HG03457 (cell line): ENCODE data around the gene PLB1.

Source experiments
- ATAC-seq: cut with Tn5 transposase; IDR thresholded peaks from one replicate; pipeline ENCODE4 v1.9.1; 2021; ENCODE audit warnings: moderate number of reproducible peaks; ENCODE audit not compliant: unreplicated experiment

PLB1 gene

GRCh38 chr2:28624793-28625701 is 129.2 kb downstream of the PLB1 start:
- no peak for ATAC-seq

GRCh38 chr2:28626376-28626775 is 130.5 kb downstream of the PLB1 start:
- ATAC-seq: no peak

- ATAC-seq: no peak
Measured at GRCh38 chr2:28626891-28627421, 131.1 kb downstream of the PLB1 start.

- ATAC-seq: no peak
Measured at GRCh38 chr2:28627722-28628480, 132.0 kb downstream of the PLB1 start.

GRCh38 chr2:28628506-28628905 is 132.6 kb downstream of the PLB1 start:
- ATAC-seq: no peak

- ATAC-seq: no peak
Measured at GRCh38 chr2:28628987-28629386, 133.1 kb downstream of the PLB1 start.

- no peak for ATAC-seq
Measured at GRCh38 chr2:28629910-28630309, 134.1 kb downstream of the PLB1 start.

GRCh38 chr2:28630341-28630740 is 134.5 kb downstream of the PLB1 start:
- no peak for ATAC-seq

- no peak for ATAC-seq
Measured at GRCh38 chr2:28631514-28632206, 135.8 kb downstream of the PLB1 start.

GRCh38 chr2:28632791-28633190 is 136.9 kb downstream of the PLB1 start:
- ATAC-seq: no peak

- no peak for ATAC-seq
Measured at GRCh38 chr2:28633204-28633603, 137.3 kb downstream of the PLB1 start.

GRCh38 chr2:28633746-28634145 is 137.9 kb downstream of the PLB1 start:
- no peak for ATAC-seq

GRCh38 chr2:28635191-28635611 is 139.3 kb downstream of the PLB1 start:
- no peak for ATAC-seq

- ATAC-seq: no peak
Measured at GRCh38 chr2:28636491-28636890, 140.6 kb downstream of the PLB1 start.

GRCh38 chr2:28637066-28638047 is 141.5 kb downstream of the PLB1 start:
- ATAC-seq: no peak

GRCh38 chr2:28638102-28638501 is 142.2 kb downstream of the PLB1 start:
- ATAC-seq: no peak

- no peak for ATAC-seq
Measured at GRCh38 chr2:28639092-28639691, 143.3 kb downstream of the PLB1 start.

- no peak for ATAC-seq
Measured at GRCh38 chr2:28639836-28640235, 144.0 kb downstream of the PLB1 start.

- ATAC-seq: no peak
Measured at GRCh38 chr2:28640260-28640907, 144.5 kb downstream of the PLB1 start.
